Peyer's patch (tissue), 4 donors: ENCODE measurements around the gene CNTRL.

Source experiments
- CTCF ChIP-seq, 6 experiments: fragments of 450-650 bp in 4 of 6; fragments of 200-600 bp in 2 of 6; sonication (generic) in 1 of 6; IDR thresholded peaks; one replicate each; pipeline ENCODE4 v1.5.1; 2017 to 2019; ENCODE audit warnings: antibody characterized with exemption in 6 of 6, mild to moderate bottlenecking in 3 of 6, moderate library complexity in 1 of 6
- POLR2A ChIP-seq, 2 donors: fragments of 450-650 bp; IDR thresholded peaks; one replicate each; pipeline ENCODE4 v1.5.1; 2017; ENCODE audit warnings: antibody characterized with exemption in 2 of 2, mild to moderate bottlenecking in 2 of 2, moderate library complexity in 2 of 2

DNA sequence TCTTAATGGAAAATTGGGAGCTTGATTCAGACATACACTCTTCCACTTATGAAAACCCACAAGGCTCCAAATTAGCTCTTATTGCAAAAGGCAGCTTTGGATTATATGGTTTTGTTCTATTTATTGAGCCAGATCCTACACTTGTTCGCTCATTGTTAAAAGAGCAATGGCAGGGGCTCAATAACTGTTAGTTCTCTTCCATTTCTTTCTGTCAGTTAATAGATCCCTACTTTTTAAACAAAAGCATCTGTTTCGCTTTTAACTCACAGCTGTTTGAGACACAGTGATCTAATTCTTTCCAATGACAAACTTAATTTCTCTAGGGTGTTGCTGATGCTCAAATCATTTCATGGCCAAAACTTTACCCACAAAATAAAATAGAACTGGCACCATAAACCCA, 36.4 kb upstream of the CNTRL start:
- TF ChIP-seq CTCF (IDR thresholded peaks at IDR 0.05) (no peak), POLR2A (IDR thresholded peaks at IDR 0.05) (no peak)
